ENCODE results near the gene CRTC3.

DNA sequence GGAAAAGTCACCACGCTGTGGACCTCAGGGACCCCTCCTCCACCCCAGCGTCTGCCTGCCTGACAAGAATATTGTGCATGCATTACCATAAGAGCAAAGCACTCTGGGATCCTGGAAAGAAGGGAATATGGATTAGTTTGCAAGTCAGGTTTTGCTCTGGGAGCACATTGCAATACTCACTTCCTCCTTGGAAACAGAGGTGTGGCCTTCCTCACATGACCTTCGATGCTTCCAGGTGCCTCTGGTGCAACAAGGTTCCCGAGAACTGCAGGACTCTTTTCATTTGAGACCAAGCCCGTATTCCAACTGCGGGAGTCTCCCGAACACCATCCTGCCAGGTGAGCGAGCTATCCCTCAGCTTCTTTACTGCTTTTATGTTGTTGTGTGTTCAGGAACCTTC lies 111.1 kb downstream of the CRTC3 start:
- TF ChIP-seq, protein P1, sequence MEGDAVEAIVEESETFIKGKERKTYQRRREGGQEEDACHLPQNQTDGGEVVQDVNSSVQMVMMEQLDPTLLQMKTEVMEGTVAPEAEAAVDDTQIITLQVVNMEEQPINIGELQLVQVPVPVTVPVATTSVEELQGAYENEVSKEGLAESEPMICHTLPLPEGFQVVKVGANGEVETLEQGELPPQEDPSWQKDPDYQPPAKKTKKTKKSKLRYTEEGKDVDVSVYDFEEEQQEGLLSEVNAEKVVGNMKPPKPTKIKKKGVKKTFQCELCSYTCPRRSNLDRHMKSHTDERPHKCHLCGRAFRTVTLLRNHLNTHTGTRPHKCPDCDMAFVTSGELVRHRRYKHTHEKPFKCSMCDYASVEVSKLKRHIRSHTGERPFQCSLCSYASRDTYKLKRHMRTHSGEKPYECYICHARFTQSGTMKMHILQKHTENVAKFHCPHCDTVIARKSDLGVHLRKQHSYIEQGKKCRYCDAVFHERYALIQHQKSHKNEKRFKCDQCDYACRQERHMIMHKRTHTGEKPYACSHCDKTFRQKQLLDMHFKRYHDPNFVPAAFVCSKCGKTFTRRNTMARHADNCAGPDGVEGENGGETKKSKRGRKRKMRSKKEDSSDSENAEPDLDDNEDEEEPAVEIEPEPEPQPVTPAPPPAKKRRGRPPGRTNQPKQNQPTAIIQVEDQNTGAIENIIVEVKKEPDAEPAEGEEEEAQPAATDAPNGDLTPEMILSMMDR (IDR thresholded peaks at IDR 0.05; ENCODE audit: insufficient read depth, low read depth, low read length), result no peak
- TF ChIP-seq EZH2 (IDR thresholded peaks at IDR 0.05; ENCODE audit: insufficient read depth, low read length), result no peak
